Activated naive CD4-positive, alpha-beta T cell treated with anti-CD3 and anti-CD28 coated beads, Interleukin-2, amount 50 U/mL, for 72 hours (primary cell): ENCODE measurements around the gene SLC38A2. TPM values are rescaled to one million over a fixed set of nuclear protein-coding genes. Genes with fewer than 3 reads are reported as not detected.

Experiments used
- ATAC-seq, 2 donors: fragments of 150-1000 bp; cut with Tn5 transposase; 2 replicates each; pipeline ENCODE4 v1.10.0; 2021; ENCODE audit warnings: mild to moderate bottlenecking in 2 of 2, moderate library complexity in 2 of 2
- DNase-seq, 2 donors: peaks; one replicate each; pipeline ENCODE4 v3.0.0; 2021 to 2022; ENCODE audit warnings: low spot score in 2 of 2
- H3K27ac Mint-ChIP-seq, 2 donors: one replicate each; pipeline ENCODE4 v1.8.0; 2022; ENCODE audit warnings: mild to moderate bottlenecking in 2 of 2, mixed read lengths in 2 of 2
- H3K36me3 Mint-ChIP-seq, 2 donors: one replicate each; pipeline ENCODE4 v1.8.0; 2022; ENCODE audit warnings: mixed read lengths in 2 of 2
- H3K9me3 Mint-ChIP-seq, 2 donors: one replicate each; pipeline ENCODE4 v1.8.0; 2022; ENCODE audit warnings: mixed read lengths in 2 of 2
- total RNA-seq, 2 donors: library from RNA; stranded (reverse); gene quantifications; one replicate each; pipeline ENCODE4 v1.2.3, GENCODE V29; 2022

The SLC38A2 gene
- total RNA-seq, 2 donors from 2014 or later: 249 to 315 TPM

DNA sequence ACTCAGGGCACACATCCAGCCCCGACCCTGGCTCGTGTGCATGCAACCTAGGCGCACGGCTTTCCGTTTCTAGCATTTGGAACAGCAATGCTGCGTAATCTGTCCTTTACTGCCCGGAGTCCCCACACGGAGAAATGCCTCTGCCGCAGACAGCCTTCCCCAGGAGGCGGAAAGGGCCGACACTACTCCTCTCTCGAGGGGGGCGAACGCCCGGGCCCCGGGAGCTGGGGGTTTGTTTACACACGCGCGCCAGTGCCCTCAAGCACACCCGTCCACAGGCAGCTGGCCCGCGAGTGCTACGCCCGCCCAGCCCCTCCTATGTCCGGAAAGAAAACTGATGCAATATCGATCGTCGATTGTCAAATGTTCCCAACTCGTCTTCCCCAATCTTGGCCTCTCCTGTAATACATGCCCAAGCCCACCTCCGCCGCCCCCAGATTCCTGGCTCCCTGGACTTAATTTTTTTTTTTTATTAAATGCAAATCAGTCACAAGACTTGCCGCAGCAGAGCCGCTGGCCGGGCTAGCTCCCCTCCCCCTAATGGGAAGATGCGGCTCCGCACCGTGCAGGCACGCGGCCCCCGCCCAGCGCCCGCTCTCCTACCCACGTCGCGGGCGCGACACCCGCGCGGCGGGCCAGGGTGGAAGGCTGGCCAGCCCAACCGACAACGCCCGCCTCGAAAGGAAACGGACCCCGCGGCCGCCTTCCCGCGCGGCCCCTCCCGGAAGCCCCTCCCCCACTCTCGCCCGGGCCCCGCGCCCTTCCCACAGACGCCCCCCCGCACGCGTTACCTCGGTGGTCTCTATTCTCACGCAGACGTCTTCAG, 642 bp downstream of the SLC38A2 start:
- H3K27ac Mint-ChIP-seq: peak overlapping the region; percentile 99 to 100
- peaks cover 49 to 53% of the 10 kb centered on the region in 2 donors for H3K36me3 Mint-ChIP-seq
- peak; percentile 62 to 70 for DNase-seq
- ATAC-seq: peak; percentile 34 to 39
- H3K9me3 Mint-ChIP-seq: peaks cover 0 to 3% of the 10 kb centered on the region in 2 donors

DNA sequence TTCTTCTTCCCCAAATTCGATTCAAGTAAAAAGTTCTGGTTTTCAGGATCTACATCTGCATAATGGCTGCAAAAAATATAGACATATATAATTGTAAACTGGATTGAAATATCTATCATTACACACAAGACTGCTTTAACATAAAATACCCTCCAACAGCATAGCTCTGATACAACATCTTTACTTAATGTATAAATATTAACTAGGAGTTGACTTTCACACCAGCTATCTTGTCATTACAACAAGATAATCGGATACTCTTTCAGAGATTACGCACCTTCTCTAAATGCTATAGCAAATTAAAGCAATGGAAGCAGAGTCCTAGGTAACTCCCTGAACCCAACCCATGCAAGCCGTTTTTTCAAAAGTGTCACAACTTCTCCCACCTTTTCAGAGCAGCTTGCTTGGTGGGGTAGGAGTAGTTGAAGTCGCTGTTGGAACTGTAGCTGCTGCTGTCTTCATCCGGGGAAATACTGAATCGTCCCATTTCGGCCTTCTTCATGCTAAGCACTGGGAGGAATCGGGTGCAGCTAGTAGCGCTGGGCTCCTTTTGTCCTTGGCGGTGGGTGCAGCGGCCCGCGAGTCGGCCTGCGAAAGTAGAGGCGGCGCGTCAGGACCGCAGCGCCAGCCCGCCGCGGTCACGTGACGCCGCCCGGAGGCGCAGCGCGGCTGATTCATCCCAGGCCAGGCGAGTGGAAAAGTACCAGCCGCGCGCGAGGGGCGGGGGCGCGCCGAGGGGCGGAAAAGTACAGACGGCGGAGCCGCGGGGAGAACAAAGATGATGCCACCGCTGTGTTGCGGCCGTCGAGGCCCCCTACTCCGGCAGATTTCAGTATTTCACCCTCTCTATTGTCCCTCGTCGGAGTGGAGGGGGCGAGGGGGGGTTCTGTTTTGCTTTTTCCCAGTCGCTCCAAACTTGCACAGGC, 1.5 kb downstream of the SLC38A2 start:
- peak; percentile 95 to 96 for DNase-seq
- H3K36me3 Mint-ChIP-seq: peaks cover 50 to 54% of the 10 kb centered on the region in 2 donors
- ATAC-seq: peak; percentile 53 to 64
- H3K27ac Mint-ChIP-seq: peak overlapping the region; percentile 99 to 100
- H3K9me3 Mint-ChIP-seq: no peaks in the 10 kb centered on the region

DNA sequence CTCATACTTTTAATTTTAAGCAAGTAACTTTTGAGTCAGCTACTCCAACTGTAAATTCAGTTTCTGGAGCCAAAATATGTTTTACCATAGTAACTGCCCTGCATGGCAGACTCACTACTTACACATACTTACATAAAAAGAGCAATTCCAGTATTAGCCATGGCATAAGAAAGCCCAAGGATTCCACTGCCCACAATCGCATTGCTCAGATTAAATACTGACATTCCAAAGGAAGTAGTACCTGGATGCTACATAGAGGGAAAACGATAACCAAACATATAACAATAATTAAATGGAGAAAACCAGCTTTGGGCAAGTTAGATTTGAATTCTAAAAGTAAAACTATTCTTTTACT, 2.2 kb downstream of the SLC38A2 start:
- peak overlapping the region; percentile 99 to 100 for H3K27ac Mint-ChIP-seq
- ATAC-seq: no peak
- no peaks in the 10 kb centered on the region for H3K9me3 Mint-ChIP-seq
- DNase-seq: no peak
- H3K36me3 Mint-ChIP-seq: peaks cover 50 to 54% of the 10 kb centered on the region in 2 donors

DNA sequence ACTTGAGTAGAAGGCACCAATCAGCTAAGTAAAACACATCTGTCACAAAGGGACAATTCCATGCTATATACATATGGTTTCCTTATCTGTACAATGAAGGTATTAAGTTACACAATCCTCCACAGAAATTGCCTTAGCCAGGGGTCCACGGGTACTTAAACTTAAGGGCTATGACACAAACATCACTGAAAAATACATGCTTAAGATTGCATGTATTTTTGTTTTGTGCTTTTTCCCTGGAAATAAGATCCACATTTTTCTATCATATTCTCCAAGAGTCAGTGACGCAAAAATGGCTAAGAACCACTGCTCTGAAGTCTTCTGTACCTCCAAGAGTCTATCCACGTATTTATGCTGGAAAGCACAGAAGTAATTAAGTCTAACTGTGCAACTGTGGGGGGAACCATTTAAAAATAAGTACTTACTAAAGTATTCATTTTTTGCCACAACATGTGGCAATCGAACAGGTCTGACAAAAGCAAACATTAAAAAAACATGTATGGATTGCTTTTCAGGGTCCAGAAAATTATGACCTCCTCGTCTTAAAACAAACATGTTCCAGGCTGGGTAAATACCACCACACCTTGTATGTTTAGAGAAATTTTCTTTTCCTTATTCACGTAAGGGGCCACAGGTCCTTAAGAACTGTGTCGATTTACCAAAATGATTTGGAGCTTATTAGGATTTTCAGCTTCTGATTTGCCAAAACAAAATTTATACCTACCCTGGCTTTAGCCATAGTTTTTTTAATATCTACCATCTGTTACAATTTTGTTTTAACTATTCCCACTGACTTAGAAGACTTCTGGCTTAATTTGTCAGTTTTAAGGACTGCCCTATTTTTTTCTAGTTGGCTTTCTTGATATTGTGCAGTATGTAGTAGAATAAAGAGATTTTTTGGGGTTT, 2.8 kb downstream of the SLC38A2 start:
- Mint-ChIP-seq H3K27ac (peak overlapping the region; percentile 99 to 100), H3K36me3 (peaks cover 50 to 59% of the 10 kb centered on the region in 2 donors), H3K9me3 (no peaks in the 10 kb centered on the region)
- DNase-seq (no peak), ATAC-seq (no peak)

DNA sequence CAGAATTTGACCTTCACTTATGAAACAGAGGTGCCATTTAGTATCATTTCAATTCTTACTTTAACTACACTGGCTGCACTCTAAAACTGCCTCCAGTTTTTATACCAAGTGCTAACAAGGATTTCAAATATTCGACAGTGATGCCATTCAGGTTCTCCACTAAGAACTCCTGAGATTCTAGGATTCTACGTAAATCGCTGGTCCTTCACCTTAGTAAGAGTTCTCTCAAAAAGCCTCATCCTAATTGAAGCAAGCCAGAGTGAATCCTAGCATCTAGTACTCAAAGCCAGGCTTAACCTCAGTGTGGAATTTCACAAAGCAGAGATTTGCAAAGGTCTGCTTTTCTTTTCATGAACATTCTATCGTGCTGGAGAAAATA, 3.5 kb downstream of the SLC38A2 start:
- no peaks in the 10 kb centered on the region for H3K9me3 Mint-ChIP-seq
- H3K36me3 Mint-ChIP-seq: peaks cover 50 to 65% of the 10 kb centered on the region in 2 donors
- ATAC-seq: no peak
- H3K27ac Mint-ChIP-seq: peak overlapping the region; percentile 99 to 100
- no peak for DNase-seq

DNA sequence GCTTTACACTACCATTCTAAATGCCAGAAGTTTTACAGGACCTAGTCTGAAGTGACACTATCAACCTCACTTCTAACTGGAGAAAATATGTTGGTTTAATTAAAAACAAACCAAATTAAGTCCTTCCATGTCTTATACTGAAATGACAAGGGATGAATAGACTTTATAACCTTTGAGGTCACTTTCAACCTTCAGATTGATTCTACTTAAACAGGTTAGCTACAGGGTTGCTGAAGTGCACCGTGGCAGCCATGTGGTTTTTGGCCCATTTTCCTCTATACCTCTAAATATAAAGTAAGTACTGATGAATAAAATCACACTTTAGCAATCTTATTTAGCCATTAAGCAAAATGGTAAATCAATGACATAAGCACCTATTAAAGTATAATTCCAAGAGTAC, 3.9 kb downstream of the SLC38A2 start:
- Mint-ChIP-seq H3K36me3 (peaks cover 50 to 69% of the 10 kb centered on the region in 2 donors), H3K9me3 (no peaks in the 10 kb centered on the region)
- no peak for ATAC-seq

DNA sequence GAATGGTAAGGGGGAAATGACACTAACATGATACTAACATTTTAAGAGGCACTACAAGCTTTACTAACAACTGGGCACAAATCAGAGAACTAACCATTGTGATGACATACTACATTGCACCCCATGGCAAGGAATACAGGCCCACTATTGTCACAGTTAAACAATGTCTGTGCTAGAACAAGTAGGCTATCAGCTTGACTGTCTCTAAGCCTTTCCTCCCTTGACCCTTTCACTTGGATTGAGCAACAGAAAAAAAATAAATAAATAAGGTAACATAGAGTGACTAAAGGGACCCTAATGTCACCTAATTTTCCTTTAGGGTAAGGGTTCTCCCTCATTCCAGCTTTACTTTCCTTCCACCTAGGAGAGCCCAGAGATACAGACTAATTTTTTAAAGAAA, 4.4 kb downstream of the SLC38A2 start:
- no peak for ATAC-seq
- DNase-seq: no peak
- Mint-ChIP-seq H3K36me3 (peaks cover 52 to 75% of the 10 kb centered on the region in 2 donors), H3K27ac (peak overlapping the region; percentile 78 to 98), H3K9me3 (no peaks in the 10 kb centered on the region)

More for the DNA sequence above, 3.9 kb downstream of the SLC38A2 start:
- peak overlapping the region; percentile 98 to 99 for H3K27ac Mint-ChIP-seq
- no peak for DNase-seq

DNA sequence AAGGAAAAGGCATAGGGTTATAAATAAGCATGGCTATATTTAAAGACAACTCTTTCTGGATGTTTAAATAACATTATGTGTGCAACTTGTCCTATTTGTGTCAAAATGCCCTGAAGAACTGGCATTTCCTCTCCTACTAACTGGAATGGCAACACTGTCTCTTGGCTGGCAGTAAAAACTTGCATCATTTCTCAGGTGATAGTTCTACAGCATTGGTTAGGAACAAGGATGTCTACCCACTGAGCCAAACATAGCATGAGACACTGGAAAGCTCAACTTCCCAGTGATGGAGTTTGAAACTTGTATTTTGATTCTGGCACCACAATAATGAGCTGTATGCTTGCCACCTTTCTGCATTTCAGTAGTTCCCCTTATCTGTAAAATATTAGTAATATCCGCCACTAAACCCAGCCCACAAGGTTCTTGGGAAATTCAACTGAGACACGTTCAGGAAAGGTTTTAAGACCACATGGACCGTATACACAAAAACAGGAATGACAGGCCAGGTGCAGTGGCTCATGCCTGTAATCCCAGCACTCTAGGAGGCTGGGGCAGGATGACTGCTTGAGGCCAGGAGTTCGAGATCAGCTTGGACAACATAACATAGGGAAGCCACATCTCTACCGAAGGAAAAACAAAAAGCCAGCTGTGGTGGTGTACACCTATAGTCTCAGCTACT, 5.1 kb downstream of the SLC38A2 start:
- peaks cover 56 to 79% of the 10 kb centered on the region in 2 donors for H3K36me3 Mint-ChIP-seq
- DNase-seq: no peak
- no peak for ATAC-seq
- peak overlapping the region; percentile 78 to 98 for H3K27ac Mint-ChIP-seq
- no peaks in the 10 kb centered on the region for H3K9me3 Mint-ChIP-seq

DNA sequence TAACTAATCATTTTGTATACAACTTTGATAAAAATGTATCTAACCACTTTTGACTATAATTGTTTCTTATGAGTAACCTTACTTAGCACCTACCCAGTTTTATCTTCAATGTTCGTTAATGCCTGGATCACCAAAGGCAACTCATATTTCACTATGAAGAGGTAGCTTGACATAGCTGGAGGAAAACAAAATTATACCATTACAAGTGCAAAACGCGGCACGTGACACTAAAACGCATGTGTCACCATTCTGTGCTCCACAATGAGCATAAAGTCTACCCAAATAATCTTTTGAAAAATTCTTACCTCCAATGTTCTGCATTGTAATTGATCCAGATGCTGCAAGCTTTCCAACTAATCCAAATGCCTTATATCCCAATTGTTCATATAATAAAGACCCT, 5.8 kb downstream of the SLC38A2 start:
- ATAC-seq (no peak), DNase-seq (no peak)
- Mint-ChIP-seq H3K9me3 (no peaks in the 10 kb centered on the region), H3K27ac (peak overlapping the region in 1 of 2 donors; percentile 50), H3K36me3 (peaks cover 57 to 79% of the 10 kb centered on the region in 2 donors)

DNA sequence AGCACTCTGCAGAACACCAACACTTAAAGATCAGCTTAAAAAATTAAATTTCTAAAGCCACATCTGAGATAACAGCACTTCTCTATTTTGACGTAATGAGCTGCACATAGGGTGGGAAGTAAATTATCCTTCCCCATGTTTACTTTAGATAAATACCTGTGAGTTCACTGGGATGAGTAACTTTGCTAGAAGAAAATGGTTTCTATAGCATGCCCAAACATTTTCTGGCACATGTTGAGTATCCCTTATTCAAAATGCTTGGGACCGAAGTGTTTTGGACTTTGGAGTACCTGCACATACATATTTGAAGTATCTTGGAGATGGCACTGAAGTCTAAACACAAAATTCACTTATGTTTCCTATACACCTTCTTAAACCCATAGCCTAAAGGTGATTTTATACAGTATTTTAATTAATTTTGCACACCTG, 6.6 kb downstream of the SLC38A2 start:
- H3K36me3 Mint-ChIP-seq: peaks cover 55 to 79% of the 10 kb centered on the region in 2 donors
- no peak for DNase-seq
- no peaks in the 10 kb centered on the region for H3K9me3 Mint-ChIP-seq
- no peak for ATAC-seq
- peak overlapping the region in 1 of 2 donors; percentile 90 for H3K27ac Mint-ChIP-seq

DNA sequence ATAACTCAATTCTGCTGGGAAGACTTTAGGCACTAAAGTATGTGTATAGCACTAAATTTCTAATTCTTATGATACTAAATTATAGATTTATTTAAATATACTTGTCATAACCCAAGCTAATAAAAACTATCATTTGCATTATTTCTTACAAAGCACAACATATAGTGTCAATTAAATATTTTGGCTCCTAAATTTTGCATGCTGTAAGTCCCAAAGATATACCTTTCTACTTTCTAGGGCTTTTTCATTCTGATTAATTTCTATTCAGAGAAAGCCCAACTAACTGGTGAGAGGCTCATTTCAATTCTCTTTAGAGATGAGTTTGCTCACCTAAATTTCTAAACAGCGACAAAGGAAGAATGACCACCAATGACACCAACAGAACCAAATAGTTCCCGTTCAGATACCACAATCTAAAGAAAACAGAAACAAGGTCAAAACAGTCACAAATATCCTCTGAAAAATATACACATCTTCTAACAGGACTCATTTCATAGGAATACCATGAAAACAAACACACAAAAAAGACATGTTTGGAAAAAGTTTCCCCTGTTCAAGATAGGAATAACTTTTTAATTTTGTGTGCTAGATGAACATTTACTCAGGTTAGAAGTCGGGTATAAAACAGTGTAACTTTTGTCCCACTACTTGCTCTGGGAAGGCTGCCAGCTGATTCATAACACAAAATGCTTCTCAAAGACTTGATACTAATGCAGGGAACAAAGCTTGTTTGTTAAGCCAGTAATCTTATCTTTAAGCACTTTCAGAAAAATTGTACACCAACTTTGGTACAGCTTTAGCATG, 7.6 kb downstream of the SLC38A2 start:
- DNase-seq: no peak
- peak overlapping the region in 1 of 2 donors; percentile 90 for H3K27ac Mint-ChIP-seq
- H3K9me3 Mint-ChIP-seq: no peaks in the 10 kb centered on the region
- H3K36me3 Mint-ChIP-seq: peaks cover 52 to 77% of the 10 kb centered on the region in 2 donors
- ATAC-seq: no peak

DNA sequence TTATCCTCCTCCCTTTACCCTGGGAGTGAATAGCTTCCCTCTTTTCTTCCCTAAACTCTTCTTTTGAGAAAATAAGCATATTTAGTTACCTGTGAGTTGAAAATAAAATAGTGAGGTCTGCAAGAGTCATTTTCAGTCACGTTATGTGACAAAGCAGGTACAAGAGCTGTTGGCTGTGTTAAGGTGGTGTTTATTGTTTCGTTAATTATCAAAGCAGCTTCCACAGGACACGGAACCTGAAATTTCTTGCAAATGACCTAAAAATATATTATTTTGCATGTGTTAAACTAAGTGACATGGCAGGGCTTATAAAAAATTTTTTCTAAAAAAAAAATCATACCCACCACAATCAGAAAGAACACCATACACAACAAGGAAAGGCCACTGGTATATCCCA, 8.3 kb downstream of the SLC38A2 start:
- ATAC-seq: no peak
- Mint-ChIP-seq H3K27ac (peak overlapping the region in 1 of 2 donors; percentile 13), H3K36me3 (peaks cover 49 to 77% of the 10 kb centered on the region in 2 donors), H3K9me3 (no peaks in the 10 kb centered on the region)
- no peak for DNase-seq

DNA sequence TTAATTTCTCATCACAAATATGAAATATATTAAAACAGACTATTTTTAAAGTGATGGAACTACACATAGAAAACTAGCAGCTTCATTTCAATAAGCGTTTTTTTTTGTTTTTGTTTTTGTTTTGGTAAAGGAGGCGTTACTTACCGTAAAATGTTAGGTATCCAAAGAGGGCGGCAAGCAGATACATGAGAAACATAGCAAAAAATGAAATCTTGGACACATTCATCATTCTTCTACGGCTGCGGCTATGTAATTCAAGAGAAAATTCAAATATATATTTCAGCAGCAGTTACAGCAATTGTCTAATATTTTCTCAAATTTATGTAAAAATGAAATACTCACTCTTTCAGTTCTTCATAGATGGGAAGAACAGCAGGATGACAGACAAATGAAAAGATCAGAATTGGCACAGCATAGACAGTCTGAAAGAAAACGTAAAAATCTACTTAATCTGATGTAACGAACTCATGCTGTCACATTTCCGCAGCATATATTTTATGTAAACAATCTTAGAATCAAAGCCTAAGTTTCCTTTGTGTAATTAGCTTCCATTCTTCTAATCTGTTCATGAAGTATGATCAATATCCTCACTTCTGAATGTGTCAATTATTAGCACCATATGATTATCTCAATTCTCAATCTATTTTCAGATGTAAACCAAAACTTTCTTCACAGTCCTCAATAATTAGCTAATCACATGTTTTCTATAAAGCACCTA, 8.8 kb downstream of the SLC38A2 start:
- Mint-ChIP-seq H3K9me3 (no peaks in the 10 kb centered on the region), H3K36me3 (peaks cover 45 to 79% of the 10 kb centered on the region in 2 donors), H3K27ac (peak overlapping the region in 1 of 2 donors; percentile 55)
- no peak for DNase-seq
- no peak for ATAC-seq

DNA sequence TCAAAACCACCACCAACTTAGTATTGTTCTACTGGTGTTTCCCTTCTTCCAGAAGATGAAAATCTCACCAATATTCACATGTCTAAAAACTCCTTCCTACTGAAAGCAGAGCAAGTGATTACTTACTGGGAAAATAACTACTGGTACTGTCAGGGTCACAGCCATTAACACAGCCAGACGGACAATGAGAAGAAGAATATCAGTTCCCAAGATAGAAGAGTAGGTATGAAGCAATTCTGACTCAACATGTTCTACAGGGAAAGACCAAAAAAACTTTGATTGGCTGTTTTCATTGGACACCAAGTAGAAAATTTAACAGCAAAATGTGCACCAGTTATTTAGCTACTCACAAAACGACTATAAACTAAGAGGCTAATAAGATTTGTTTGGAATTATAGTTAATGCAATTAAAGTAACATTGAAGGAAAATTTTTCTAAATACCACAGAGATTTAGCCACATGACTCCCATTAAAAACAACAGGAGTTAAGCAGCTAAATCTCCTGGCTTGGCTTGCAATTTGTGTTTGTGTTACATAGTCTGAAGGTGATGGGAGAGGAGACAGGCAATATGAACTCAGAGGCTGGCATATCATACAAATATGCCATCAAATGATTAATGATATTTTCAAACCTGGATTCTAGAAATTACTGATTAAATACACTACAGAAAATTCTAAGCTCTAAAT, 9.5 kb downstream of the SLC38A2 start:
- Mint-ChIP-seq H3K27ac (peak overlapping the region in 1 of 2 donors; percentile 59), H3K9me3 (no peaks in the 10 kb centered on the region), H3K36me3 (peaks cover 42 to 78% of the 10 kb centered on the region in 2 donors)
- DNase-seq (no peak), ATAC-seq (no peak)
